ENCODE data around the gene VPS39.

- TF ChIP-seq CTCF (conservative IDR thresholded peaks at IDR 0.05; ENCODE audit: low read length) (no peak), EZH2phosphoT487 (IDR thresholded peaks at IDR 0.05; ENCODE audit: borderline replicate concordance) (no peak)
Observed at GRCh38 chr15:42253300-42253699, 45.2 kb upstream of the VPS39 start.

All from Loucy (cell line).